Measurements from ENCODE around the gene ARHGAP25.

DNA sequence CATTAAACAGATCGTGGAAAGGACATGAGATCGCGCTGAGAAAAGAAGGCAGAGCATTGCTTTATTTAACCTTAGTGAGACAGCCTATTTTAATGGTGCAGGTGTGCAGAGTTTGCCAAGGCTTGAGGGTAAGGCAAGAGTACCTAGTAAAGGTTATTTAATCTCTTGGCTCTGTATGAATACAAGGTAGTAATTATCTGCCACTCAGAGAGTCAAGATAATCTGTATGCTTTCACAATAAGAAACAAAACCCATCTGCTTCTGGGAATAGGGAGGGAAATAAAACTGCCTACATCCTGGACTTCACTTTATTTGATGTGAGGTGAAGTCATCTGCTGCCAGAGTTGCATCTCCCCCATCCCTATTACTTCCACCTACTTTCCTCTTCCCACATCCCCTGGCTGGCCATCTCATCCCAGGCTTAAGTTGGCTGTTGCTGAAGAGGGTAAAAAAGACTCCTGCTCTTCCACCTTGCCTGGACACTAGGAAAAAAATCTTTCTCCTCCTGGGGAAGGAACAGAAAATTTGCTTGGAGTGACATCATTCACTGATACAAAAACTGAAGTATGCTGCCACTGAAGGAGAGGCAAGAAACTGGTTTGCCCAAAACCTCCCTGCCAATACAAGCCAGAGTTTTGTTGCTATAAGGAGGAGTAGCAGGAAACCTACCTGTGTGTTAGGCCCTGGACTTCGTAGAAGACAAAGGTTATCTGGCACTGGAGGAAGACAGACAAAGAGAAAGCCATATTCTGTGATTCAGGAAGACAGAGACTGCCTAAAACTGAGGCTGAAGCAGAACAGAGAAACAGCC is 35.8 kb upstream of the ARHGAP25 start:
- TF ChIP-seq JUND (IDR thresholded peaks at IDR 0.05) (no peak), EZH2 (IDR thresholded peaks at IDR 0.05) (no peak), POLR2A (IDR thresholded peaks at IDR 0.05; ENCODE audit: borderline replicate concordance, extremely low read depth, insufficient read depth, insufficient read length) (no peak), CEBPB (IDR thresholded peaks at IDR 0.05; ENCODE audit: low read depth) (no peak), ELF1 (IDR thresholded peaks at IDR 0.05; ENCODE audit: borderline replicate concordance, low read depth) (no peak), POLR2AphosphoS5 (IDR thresholded peaks at IDR 0.05; ENCODE audit: low read depth, low read length) (no peak), RAD21 (IDR thresholded peaks at IDR 0.05; ENCODE audit: low read depth) (no peak)
- TF ChIP-seq, protein P1, sequence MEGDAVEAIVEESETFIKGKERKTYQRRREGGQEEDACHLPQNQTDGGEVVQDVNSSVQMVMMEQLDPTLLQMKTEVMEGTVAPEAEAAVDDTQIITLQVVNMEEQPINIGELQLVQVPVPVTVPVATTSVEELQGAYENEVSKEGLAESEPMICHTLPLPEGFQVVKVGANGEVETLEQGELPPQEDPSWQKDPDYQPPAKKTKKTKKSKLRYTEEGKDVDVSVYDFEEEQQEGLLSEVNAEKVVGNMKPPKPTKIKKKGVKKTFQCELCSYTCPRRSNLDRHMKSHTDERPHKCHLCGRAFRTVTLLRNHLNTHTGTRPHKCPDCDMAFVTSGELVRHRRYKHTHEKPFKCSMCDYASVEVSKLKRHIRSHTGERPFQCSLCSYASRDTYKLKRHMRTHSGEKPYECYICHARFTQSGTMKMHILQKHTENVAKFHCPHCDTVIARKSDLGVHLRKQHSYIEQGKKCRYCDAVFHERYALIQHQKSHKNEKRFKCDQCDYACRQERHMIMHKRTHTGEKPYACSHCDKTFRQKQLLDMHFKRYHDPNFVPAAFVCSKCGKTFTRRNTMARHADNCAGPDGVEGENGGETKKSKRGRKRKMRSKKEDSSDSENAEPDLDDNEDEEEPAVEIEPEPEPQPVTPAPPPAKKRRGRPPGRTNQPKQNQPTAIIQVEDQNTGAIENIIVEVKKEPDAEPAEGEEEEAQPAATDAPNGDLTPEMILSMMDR (IDR thresholded peaks at IDR 0.05 in 2 of 3, conservative IDR thresholded peaks at IDR 0.05 in 1 of 3; ENCODE audit: borderline replicate concordance in 1 of 3, insufficient read depth in 1 of 3, low read depth in 2 of 3, low read length in 2 of 3): no peak
- TF ChIP-seq, protein P2, sequence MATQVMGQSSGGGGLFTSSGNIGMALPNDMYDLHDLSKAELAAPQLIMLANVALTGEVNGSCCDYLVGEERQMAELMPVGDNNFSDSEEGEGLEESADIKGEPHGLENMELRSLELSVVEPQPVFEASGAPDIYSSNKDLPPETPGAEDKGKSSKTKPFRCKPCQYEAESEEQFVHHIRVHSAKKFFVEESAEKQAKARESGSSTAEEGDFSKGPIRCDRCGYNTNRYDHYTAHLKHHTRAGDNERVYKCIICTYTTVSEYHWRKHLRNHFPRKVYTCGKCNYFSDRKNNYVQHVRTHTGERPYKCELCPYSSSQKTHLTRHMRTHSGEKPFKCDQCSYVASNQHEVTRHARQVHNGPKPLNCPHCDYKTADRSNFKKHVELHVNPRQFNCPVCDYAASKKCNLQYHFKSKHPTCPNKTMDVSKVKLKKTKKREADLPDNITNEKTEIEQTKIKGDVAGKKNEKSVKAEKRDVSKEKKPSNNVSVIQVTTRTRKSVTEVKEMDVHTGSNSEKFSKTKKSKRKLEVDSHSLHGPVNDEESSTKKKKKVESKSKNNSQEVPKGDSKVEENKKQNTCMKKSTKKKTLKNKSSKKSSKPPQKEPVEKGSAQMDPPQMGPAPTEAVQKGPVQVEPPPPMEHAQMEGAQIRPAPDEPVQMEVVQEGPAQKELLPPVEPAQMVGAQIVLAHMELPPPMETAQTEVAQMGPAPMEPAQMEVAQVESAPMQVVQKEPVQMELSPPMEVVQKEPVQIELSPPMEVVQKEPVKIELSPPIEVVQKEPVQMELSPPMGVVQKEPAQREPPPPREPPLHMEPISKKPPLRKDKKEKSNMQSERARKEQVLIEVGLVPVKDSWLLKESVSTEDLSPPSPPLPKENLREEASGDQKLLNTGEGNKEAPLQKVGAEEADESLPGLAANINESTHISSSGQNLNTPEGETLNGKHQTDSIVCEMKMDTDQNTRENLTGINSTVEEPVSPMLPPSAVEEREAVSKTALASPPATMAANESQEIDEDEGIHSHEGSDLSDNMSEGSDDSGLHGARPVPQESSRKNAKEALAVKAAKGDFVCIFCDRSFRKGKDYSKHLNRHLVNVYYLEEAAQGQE (IDR thresholded peaks at IDR 0.05; ENCODE audit: low read depth): no peak
